HG02798 (cell line): Measurements from ENCODE around the gene BEX4.
"Not testable (repeated sequence)": the region's sequence is repeated elsewhere in the genome, so short reads cannot be mapped to it uniquely, and the experiment has no call there.

Experiments used
- ATAC-seq: cut with Tn5 transposase; IDR thresholded peaks from one replicate; pipeline ENCODE4 v1.9.1; 2021; ENCODE audit warnings: mild to moderate bottlenecking; ENCODE audit not compliant: unreplicated experiment, poor library complexity

Gene BEX4, protein sequence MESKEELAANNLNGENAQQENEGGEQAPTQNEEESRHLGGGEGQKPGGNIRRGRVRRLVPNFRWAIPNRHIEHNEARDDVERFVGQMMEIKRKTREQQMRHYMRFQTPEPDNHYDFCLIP

DNA sequence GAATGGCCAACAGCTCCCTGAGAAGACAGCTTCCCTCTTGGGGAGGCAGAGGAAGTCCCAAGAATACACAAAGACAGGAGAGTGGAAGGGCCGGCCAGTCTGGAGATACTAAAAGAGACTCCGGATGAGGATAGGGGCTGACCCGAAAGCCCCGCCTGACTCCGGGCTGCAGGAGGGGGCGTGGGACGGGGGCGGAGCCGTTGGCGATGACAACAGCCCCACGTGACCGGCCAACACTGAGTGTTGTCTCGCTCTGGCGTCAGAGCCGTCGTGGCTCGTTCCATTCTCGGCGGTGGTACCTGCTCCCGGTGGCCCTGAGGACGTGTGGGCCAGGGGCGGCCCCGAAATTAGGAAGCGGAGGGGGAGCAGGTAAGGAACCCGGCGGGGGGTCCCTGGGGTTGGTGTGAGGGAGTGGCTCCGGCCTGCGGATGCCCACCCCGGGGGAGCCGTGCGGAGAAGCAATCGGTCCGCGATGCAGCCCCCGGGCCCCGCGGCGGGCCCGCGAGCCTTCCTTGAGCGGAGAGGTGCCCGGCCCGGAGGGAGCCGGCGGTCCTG, at the start of gene BEX4:
Gene BEX4, plus strand, starts transcription at position 239 of the 555 bp plus-strand sequence. CDS start 1,046 bp downstream, outside the sequence.
- peak; percentile 98 for ATAC-seq

DNA sequence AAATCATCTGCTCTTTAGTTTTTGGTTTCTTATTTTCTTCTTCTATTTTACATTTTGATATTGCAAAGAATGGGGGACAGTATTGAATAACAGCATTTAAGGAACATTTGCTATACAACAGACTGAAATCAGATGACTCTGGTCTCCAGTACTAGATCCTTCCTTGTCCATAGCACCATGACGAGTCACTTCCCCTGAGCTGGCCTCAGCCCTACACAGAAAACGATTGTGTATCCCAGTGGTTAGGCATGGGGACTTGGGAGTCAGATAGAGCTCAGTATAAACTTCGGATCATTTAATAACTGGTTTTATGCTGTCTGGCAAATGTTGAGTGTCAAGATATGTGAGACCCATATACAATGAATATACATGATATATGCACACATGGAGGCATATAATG, 44.7 kb upstream of the BEX4 start:
- ATAC-seq: no peak

DNA sequence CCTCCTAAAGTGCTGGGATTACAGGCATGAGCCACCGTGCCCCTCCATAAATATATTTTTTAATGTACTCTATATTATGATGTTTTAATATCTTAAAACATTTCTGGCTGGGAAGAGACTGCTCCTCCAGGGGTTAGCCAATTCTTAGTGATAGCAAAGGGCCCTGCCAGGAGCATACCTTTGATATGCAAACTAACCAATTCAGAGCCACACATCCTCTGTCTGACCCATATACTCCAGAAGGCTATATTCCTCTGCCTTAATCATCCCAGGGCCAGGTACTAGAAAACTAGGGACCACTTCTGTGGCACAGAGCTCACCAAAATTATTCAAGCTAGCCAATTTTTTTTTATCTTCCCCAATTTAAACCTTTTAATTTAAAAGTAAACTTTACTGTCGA, 43.6 kb upstream of the BEX4 start:
- no peak for ATAC-seq

DNA sequence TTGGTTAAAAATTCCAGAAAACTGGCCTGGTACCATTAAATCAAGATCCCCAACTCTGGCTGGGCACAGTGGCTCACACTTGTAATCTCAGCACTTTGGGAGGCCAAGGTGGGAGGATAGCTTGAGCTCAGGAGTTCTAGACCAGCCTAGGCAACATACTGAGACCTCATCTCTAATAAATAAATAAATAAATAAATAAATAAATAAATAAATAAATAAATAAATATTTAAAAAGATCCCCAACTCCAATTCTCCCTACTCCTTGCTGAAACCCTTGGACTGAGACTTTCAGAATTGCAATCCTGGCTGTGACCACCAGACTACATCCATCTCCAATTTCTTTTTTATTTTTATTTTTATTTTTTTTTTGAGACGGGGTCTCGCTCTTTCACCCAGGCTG, 39.7 kb upstream of the BEX4 start:
- not testable (repeated sequence) for ATAC-seq

DNA sequence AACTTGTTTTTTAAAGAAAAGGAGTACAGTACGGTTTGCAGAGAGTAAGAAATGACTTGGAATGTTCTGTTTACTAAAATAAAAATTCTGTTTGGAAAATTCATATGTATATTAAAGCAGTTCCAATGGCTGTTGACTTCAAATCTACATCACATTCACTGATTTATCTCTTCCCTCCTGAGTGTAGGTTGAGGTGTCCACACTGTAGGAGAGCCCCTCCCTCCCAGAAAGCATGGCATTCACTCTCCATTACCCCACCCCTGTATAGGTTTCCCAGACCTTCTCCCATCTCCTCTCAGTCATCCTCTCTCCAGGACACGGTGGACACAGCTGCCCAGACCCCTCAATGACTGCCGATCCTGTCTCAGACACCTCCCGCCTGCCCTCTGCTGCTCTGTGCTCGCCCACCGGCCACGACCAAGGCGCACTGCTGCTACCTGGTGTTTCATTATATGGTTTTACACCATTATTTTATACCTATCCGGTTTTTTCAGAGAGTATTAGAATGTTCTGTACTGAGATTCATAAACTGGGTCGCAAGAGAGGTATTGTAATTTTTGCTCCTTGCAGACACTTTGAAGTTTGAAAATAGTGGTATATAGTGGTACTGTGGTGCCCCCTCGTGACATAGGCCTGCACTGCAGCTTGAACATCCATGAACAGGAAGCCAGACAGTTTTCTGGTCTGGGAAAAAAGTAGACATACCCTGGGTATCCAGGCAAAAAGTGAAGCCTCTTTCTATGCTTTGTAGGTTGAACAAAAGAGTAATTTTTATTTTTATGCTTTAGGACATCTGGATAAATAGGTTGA, 38.8 kb upstream of the BEX4 start:
- no peak for ATAC-seq

DNA sequence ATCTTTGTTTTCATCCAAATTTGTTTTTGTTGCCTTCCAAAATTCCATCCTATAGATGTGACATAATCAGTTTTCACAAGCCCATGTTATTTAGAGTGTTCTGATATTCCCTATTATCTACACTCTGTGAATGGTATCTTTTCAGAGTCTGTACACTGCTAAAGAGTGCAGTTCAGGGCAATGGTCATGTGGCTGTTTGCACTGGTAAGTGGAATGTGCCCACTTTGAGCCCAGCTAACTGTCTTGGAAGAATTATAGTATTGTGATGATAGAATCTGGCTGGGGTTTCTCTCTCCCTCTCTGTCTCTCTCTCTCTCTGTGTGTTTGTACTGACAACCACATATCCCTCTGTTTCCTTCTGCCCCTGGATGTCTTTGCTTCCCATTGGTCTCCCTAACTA, 37.4 kb upstream of the BEX4 start:
- ATAC-seq: no peak

DNA sequence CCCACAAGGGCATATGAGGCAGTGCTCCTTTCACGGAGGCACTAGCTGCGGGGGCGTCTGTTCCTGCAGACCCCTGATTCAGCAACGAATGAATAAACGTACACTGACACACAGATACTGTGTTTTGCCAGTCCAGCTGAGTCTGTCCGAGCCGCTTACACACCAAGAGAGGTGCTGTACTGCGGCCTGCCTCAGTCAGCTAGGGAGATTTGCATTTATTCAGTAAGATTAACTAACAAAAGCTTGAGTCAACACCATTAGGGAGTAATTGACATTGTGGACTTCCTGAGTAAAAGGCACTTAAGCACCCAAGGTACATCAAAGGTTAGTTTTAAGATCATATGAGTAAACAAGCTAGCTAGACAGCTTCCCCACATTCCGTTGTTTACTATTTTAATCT, 31.0 kb upstream of the BEX4 start:
- ATAC-seq: no peak

DNA sequence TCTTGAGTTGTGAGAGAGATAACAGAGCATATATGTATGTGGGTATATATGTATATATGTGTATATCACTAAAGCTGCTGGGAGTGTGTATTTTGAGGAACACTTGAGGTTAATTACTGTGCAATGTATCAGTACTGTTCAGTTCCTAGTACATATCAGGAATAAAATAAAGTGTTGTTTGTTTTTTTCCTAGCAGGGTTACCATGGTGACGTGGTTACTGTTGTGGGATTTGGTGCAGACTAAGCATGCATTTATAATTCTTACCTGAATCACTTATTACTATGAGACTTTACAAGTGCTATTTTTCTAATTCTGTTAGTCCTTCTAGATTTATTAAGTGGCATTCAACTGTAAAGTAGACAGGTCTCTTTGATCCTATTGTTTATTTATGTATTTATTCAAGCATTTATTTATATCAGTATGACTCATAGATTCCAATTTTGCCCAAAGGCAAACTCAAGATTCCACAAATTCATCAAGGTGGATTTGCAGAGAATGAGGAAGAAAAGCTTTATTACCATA, 26.9 kb upstream of the BEX4 start:
- no peak for ATAC-seq

DNA sequence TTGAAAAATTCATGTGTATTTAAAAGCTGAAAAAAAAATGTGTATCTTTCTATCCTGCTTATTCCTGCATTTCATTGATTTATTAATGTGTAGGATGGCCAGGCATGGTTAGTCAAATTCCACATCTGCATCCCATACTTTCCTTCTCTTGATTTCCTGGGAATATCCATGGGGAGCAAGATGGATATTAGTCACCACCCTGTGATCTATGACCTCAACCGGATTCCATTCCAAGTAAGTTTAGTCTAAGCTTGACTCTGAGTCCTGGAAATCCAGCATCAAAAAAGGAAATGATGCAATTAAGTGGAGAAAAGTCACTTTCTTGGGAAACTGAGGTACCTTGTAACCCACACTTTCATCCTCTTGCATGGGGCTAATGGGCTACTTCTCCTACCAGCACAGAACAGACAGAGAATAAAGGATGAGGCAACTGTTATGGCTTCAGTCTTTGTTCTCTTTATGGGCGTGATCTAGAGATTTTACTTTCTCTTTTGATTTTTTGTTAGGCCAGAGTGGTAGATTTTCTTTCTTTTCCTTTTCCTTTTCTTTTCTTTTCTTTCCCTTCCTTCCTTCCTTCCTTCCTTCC, 17.1 kb upstream of the BEX4 start:
- no peak for ATAC-seq

DNA sequence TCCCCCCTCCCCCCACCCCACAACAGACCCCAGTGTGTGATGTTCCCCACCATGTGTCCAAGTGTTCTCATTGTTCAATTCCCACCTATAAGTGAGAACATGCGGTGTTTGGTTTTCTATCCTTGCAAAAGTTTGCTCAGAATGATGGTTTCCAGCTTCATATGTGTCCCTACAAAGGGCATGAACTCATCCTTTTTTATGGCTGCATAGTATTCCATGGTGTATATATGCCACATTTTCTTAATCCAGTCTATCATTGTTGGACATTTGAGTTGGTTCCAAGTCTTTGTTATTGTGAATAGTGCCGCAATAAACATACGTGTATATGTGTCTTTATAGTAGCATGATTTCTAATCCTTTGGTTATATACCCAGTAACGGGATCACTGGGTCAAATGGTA, 16.2 kb upstream of the BEX4 start:
- ATAC-seq: not testable (repeated sequence)

DNA sequence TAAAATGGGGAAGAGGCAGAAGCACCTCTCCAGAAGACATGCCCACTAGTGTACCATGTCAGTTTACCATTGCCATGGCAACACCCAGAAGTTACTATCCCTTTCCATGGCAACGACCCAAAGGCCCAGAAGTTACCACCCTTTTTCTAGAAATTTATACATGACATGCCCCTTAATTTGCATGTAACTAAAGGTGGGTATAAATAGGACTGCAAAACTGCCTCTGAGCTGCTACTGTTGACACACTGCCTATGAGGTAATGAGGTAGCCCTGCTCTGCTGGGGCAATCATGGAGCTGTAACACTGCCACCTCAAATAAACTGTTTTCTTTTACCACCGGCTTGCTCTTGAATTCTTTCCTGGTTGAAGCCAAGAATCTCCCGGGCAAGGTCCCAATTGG, 13.9 kb upstream of the BEX4 start:
- no peak for ATAC-seq

DNA sequence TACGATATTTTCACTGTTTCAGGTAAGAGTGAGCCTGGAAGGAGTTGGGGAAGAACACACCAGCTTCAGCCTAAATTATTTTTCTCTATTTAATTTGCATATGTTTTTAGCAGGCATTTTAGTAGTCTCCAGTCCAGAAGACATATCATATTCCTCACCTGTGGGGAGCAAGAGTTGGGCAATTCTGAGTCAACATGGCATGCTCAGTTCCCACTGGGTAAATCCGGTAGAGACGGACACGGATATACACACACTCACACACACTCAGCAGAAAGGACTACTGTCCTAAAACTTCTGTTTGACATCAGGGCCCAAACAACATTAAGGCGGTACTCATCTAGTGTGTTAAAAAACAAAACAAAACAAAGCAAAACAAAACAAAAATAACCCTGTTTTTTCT, 4.9 kb upstream of the BEX4 start:
- no peak for ATAC-seq

DNA sequence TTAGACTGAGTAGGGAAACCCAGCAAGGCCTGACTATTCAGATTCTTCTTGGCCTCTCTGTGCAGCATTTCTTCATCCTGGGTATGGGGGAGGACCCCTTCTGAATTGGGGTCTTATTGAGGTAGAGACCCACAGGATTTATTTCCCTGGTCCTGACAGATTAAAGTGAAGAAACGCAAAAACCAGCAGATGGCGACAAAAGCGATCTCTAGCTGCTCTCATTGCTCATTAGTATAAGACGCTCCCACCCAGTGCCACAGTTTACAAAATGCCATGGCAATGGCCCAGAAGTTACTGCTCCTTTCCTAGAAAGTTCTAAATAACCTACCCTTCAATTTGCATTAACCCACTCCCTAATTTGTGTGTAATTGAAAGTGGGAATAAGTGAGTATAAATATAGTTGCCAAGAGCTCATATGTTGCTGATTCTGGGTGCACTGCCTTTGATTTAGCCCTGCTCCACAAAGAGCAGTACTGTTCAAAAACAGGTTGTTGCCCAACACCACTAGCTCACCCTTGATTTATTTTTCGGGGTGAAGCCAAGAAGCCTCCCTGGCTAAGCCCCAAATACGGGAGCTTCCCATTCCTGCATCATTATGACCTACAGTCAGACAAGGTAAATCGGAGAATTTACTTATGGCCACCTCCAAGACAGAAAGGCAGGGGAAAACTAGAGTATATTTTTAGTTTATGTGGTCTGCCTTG, 3.7 kb upstream of the BEX4 start:
- ATAC-seq: peak; percentile 30

DNA sequence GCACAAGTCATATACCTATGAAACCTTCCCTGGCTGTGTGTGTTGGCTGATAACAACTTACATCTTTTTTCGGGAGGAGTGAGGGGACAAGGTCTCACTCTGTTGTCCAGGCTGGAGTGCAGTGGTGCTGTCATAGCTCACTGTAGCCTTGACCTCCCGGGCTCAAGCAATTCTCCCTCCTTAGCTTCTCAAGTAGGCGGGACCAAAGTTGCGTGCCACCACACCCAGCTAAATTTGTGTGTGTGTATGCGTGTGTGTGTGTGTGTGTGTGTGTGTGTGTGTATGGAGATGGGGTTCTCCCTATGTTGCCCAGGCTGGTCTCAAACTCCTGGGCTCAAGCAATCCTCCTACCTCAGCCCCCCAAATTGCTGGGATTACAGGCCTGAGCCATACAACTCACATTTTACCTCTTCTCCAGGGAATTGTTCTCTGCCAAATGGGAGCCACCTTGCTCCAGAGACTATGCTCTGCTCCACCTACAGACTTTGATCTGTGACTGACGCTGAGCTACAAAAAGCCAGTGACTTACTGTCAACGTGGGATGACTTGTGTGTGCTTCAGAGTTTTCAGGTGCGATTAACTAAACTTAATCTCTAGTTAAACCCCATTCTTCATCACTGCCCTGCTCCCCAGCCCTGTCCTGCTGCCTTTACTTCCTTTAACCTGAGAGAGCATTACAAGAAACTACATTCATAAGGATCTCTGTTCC, 2.0 kb upstream of the BEX4 start:
- no peak for ATAC-seq

DNA sequence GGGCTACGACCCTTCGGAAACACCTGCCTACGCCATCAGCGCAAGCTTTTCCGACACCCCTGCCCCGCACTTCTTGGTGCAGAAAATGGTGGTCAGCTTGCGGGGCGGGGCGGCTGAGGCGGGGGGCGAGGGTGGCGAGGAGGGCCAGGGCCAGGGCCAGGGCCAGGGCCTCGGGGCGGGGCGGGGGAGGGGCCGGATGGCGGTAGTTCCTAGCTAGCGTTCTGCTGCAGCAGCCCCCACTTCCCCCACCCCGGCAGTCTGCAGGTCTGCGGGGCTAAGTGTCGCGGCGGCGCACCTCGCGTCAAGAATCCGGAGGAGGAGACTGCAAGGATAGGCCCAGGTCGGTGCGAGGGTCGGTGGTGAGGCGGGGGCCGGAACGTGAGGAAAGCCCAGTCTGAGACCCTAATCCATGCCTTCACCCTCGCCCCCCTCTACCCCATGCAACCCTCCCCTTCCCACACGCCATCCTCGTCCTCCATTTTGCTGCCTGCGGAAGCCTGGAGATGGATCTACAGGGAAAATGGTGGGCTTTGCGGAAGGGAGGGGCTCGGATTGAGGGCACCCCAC, 600 bp downstream of the BEX4 start:
- peak; percentile 22 for ATAC-seq

DNA sequence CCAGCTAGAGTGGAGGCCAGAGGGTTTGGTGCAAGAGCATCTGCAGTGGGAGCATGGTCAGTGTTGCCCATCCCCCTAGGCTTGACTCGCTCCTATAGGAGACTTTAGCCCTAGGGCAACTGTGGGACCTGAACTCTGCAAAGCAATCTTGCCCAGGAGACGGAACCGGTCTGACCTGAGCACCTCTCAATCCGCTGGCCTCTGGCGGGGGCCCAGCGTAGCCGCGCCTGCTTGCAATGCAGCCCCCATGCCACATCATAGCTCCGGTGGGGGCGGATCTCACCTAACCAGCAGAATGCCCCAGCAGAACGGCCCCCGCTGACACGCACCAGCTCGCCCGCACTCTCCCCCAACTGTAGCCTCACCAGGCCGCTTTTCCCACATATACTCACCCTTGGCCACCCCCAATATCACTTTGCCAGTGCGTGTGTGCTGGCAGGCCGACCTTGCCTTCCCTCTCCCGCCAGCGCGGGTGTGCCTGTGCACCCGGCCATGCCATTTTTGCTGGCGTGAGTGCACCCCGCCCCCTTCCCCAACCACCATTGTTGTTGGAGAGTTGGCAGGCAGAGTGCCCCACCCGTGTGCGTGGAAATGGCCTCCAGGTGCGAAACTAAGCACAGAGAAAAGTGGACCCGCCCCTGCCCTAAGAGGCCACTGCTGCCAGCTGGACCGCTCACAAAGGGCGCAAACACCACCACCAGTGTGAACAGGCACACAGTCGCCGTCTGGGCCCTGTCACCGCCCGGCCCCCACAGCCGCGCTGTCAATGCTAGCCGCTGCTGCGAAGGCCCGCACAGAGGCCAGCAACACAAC, 5.8 kb downstream of the BEX4 start:
- no peak for ATAC-seq

DNA sequence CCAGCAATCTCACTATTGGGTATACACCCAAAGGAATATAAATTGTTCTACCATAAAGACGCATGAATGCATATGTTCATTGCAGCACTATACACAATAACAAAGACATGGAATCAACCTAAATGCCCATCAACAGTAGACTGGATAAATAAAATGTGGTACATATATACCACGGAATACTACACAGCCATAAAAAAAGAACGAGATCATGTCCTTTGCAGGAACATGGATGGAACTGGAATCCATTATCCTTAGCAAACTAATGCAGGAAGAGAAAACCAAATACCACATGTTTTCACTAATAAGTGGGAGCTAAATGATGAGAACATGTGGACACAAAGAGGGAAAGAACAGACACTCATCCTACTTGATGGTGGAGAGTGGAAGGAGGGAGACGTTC, 11.0 kb downstream of the BEX4 start:
- ATAC-seq: not testable (repeated sequence)

DNA sequence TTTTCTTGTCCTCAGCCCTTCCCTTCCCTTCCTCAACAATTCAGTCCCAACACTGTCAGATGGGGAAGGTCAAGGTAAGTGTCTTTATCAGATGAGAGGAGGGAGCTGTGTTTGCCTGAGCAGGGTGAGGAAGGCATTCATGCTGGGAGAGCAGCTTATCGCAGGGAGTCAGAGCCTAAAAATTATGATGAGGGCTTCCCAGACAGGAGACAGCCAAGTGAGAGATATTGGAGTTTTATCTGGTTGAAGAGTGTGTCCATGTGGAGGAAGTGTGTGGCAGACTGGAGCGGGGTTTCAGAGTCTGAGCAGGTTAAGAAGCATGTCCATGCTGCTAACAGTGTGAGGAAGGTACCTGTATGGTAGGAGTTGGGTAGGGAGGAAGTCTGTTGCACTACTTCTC, 18.4 kb downstream of the BEX4 start:
- ATAC-seq: no peak

DNA sequence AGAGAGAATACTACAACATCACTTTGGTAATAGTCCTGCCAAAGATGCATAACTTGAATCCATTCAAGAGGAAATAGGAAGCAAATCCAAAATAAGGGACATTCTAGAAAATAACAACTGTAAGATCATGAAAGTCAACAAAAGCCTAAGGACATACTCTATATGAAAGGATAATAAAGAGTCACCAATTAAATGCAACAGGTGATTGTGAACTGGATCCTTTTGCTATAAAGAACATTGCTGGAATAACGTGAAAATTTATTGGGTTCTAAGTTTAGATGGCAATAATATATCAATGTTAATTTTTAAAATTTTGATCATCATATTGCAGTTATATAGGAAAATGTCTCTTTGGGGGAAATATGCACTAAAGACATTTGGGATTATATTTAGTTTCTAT, 20.0 kb downstream of the BEX4 start:
- ATAC-seq: no peak
